Measurements from ENCODE around the gene NUFIP2. TPM values are rescaled to one million over a fixed set of nuclear protein-coding genes. Genes with fewer than 3 reads are reported as not detected.

NUFIP2 gene
- total RNA-seq, 2 experiments from 2014 or later, result 78.4 to 82.2 TPM

- ATAC-seq (ENCODE audit: poor library complexity) (no peak), DNase-seq (no peak)
- intact Hi-C loops (cut with DNase I, micrococcal nuclease), result no loop called here
- H3K27me3 Mint-ChIP-seq, result no peaks in the 10 kb centered on the region
- CTCF ChIA-PET, result no interaction called here
- no peak overlapping the region for H3K27ac Mint-ChIP-seq
- POLR2A ChIA-PET, result no interaction called here
- H3K36me3 Mint-ChIP-seq (ENCODE audit: low read depth), result no peaks in the 10 kb centered on the region
- no peak for TF ChIP-seq CTCF (IDR thresholded peaks at IDR 0.05)
- H3K9me3 Mint-ChIP-seq, result no peaks in the 10 kb centered on the region
- Histone ChIP-seq H3K9me3 (ENCODE audit: control insufficient read depth in 1 of 2, insufficient read depth in 1 of 2, low read length in 2 of 2) (no peaks in the 10 kb centered on the region), H3K36me3 (ENCODE audit: insufficient read depth, low read length) (no peaks in the 10 kb centered on the region), H3K4me1 (ENCODE audit: insufficient read depth, low read length) (no peaks in the 10 kb centered on the region), H3K27ac (ENCODE audit: low read depth in 1 of 2, low read length in 2 of 2) (no peak overlapping the region), H3K27me3 (ENCODE audit: control insufficient read depth in 1 of 2, insufficient read depth in 2 of 2, low read length in 2 of 2) (no peaks in the 10 kb centered on the region), H3K4me3 (ENCODE audit: low read length) (no peak overlapping the region)
- H3K4me1 Mint-ChIP-seq (ENCODE audit: low read depth), result no peaks in the 10 kb centered on the region
- H3K4me3 Mint-ChIP-seq, result no peak overlapping the region
Observed at GRCh38 chr17:29245401-29245800, 48.5 kb downstream of the NUFIP2 start.

DNA sequence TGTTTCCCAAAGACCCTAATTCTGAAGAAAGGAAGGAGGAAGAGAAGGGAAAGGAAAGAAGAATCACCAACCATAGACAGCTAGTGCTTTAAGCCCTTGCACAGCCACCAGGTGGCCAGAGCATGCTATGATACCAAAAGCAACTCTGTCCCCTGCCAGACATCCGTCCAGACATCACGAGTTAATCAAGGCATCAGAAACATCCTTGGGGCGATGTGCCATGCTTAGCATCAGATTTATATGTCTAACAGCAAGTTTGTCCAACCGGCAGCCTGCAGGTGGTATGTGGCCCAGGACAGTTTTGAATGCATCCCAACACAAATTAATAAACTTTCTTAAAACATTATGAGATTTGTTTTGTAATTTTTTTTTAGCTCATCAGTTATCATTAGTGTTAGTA lies 50.2 kb downstream of the NUFIP2 start:
- POLR2A ChIA-PET, result no interaction called here
- H3K27ac Mint-ChIP-seq, result no peak overlapping the region
- H3K9me3 Mint-ChIP-seq, result no peaks in the 10 kb centered on the region
- H3K27me3 Mint-ChIP-seq, result no peaks in the 10 kb centered on the region
- H3K36me3 Mint-ChIP-seq (ENCODE audit: low read depth), result no peaks in the 10 kb centered on the region
- DNase-seq (no peak), ATAC-seq (ENCODE audit: poor library complexity) (no peak)
- TF ChIP-seq CTCF (IDR thresholded peaks at IDR 0.05), result no peak
- intact Hi-C loops (cut with DNase I, micrococcal nuclease), result no loop called here
- Histone ChIP-seq H3K4me1 (ENCODE audit: insufficient read depth, low read length) (no peaks in the 10 kb centered on the region), H3K4me3 (ENCODE audit: low read length) (no peak overlapping the region), H3K27ac (ENCODE audit: low read depth in 1 of 2, low read length in 2 of 2) (no peak overlapping the region), H3K27me3 (ENCODE audit: control insufficient read depth in 1 of 2, insufficient read depth in 2 of 2, low read length in 2 of 2) (no peaks in the 10 kb centered on the region), H3K36me3 (ENCODE audit: insufficient read depth, low read length) (no peaks in the 10 kb centered on the region), H3K9me3 (ENCODE audit: control insufficient read depth in 1 of 2, insufficient read depth in 1 of 2, low read length in 2 of 2) (no peaks in the 10 kb centered on the region)
- H3K4me3 Mint-ChIP-seq, result no peak overlapping the region
- CTCF ChIA-PET, result no interaction called here
- no peaks in the 10 kb centered on the region for H3K4me1 Mint-ChIP-seq (ENCODE audit: low read depth)

DNA sequence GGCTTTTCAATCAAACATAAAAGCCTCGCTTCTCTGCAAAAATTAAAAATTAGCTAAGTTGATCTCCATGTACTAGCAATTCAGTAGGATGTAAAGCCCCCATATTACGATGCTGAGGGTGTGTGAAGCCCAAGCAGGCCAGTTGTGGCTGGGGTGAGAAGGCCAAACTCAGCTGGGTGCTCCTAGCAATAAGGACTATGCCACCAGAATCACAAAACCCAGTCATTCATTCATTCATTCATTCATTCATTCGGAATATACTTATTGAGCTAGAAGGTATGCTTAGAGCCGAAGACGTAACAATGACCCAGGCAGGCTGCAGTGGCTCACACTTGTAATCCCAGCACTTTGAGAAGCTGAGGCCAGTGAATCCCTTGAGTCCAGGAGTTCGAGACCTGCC lies 51.2 kb downstream of the NUFIP2 start:
- no peaks in the 10 kb centered on the region for H3K9me3 ChIP-seq (ENCODE audit: control insufficient read depth in 1 of 2, insufficient read depth in 1 of 2, low read length in 2 of 2)
- DNase-seq, result no peak
- no peaks in the 10 kb centered on the region for H3K27me3 ChIP-seq (ENCODE audit: control insufficient read depth in 1 of 2, insufficient read depth in 2 of 2, low read length in 2 of 2)
- no peaks in the 10 kb centered on the region for H3K27me3 Mint-ChIP-seq
- H3K4me1 Mint-ChIP-seq (ENCODE audit: low read depth), result no peaks in the 10 kb centered on the region
- intact Hi-C loops (cut with DNase I, micrococcal nuclease), result no loop called here
- no peak overlapping the region for H3K4me3 ChIP-seq (ENCODE audit: low read length)
- CTCF ChIA-PET, result interaction anchor here (0.7 kb wide), 1 partner anchor 30 kb away, joined by 3 read pairs; no protein-coding TSS in a partner anchor
- H3K27ac Mint-ChIP-seq, result no peak overlapping the region
- TF ChIP-seq CTCF (IDR thresholded peaks at IDR 0.05), result no peak
- no peaks in the 10 kb centered on the region for H3K4me1 ChIP-seq (ENCODE audit: insufficient read depth, low read length)
- no peaks in the 10 kb centered on the region for H3K36me3 ChIP-seq (ENCODE audit: insufficient read depth, low read length)
- no peaks in the 10 kb centered on the region for H3K36me3 Mint-ChIP-seq (ENCODE audit: low read depth)
- POLR2A ChIA-PET, result no interaction called here
- H3K9me3 Mint-ChIP-seq, result no peaks in the 10 kb centered on the region
- H3K27ac ChIP-seq (ENCODE audit: low read depth in 1 of 2, low read length in 2 of 2), result no peak overlapping the region
- ATAC-seq (ENCODE audit: poor library complexity), result no peak
- H3K4me3 Mint-ChIP-seq, result no peak overlapping the region
